Bronchial epithelial cell (primary cell): Measurements from ENCODE around the gene SH3GL3. TPM values are rescaled to one million over a fixed set of nuclear protein-coding genes. Genes with fewer than 3 reads are reported as not detected.

Source experiments
- DNase-seq: peaks from one replicate; pipeline ENCODE4 v3.0.0-alpha.2; 2010; ENCODE audit warnings: low read depth
- FAIRE-seq: peaks from 2 replicates; lab custom pipeline; 2011; peaks lifted over from hg19 to GRCh38; lab: Jason Lieb, UNC
- H3K27me3 ChIP-seq: 2 replicates; pipeline ENCODE4 v1.5.1; 2011; ENCODE audit warnings: low read length; ENCODE audit not compliant: control insufficient read depth, insufficient read depth
- H3K36me3 ChIP-seq: 2 replicates; pipeline ENCODE4 v1.5.1; 2011; ENCODE audit warnings: low read length; ENCODE audit not compliant: control insufficient read depth, insufficient read depth
- H3K4me3 ChIP-seq: 2 replicates; pipeline ENCODE4 v1.5.1; 2011; ENCODE audit warnings: mild to moderate bottlenecking, low read depth, low read length, control low read depth
- total RNA-seq: library from RNA; depleted of rRNA; stranded (reverse); fragments of >200 nt; gene quantifications from 2 replicates; pipeline ENCODE4 v1.2.1, GENCODE V29; 2014
- TF ChIP-seq, protein P1 (sequence below): IDR thresholded peaks from 2 replicates; pipeline ENCODE4 v1.5.1; 2011; ENCODE audit warnings: mild to moderate bottlenecking, moderate library complexity, low read length, control low read depth, inconsistent platforms; ENCODE audit not compliant: insufficient read depth, severe bottlenecking

Gene SH3GL3
- total RNA-seq, 1 donor from 2014 or later: 1.1 TPM

DNA sequence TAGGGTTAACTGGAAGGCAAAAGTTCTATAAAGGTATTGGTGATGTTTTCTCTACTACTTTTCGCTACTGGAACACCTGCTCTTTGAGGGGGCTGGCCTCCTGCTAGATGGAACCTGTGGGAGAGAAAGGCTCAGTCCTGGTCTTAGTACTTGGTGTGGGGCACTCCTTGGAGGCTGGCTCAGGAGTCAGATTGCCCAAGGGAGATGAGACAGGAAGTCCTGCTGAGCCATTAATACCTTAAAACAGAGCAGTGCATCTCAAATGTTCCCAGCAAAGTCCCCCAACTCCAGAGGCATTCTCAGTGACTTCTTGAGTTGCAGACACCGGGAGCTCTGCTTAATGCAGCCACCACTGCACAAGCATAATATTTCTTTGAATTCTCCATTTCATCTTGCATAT, 203.7 kb downstream of the SH3GL3 start:
- FAIRE-seq: no peak
- Histone ChIP-seq H3K27me3 (peaks cover 17% of the 10 kb centered on the region), H3K36me3 (no peaks in the 10 kb centered on the region), H3K4me3 (no peak overlapping the region)
- DNase-seq: no peak
- TF ChIP-seq, protein P1, sequence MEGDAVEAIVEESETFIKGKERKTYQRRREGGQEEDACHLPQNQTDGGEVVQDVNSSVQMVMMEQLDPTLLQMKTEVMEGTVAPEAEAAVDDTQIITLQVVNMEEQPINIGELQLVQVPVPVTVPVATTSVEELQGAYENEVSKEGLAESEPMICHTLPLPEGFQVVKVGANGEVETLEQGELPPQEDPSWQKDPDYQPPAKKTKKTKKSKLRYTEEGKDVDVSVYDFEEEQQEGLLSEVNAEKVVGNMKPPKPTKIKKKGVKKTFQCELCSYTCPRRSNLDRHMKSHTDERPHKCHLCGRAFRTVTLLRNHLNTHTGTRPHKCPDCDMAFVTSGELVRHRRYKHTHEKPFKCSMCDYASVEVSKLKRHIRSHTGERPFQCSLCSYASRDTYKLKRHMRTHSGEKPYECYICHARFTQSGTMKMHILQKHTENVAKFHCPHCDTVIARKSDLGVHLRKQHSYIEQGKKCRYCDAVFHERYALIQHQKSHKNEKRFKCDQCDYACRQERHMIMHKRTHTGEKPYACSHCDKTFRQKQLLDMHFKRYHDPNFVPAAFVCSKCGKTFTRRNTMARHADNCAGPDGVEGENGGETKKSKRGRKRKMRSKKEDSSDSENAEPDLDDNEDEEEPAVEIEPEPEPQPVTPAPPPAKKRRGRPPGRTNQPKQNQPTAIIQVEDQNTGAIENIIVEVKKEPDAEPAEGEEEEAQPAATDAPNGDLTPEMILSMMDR: no peak

DNA sequence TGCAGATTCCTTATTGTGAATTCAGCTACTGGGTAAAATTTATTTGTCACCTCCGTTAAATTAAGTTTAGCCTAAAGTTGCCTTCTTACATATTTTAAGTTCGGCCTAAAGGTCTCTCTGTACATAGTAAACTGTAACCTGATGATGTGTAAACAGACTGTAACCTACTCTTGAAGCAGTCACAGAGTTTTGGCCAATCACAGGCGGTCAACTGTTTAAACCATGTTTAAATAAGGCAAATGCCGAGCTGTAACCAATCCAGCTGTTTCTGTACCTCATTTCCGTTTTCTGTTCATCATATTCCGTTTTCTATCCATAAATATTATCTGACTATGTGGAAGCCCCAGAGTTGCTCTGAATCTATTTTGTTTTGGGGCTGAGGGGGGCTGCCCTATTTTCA, 204.4 kb downstream of the SH3GL3 start:
- Histone ChIP-seq H3K36me3 (no peaks in the 10 kb centered on the region), H3K27me3 (peaks cover 17% of the 10 kb centered on the region), H3K4me3 (no peak overlapping the region)
- DNase-seq (no peak), FAIRE-seq (no peak)
- TF ChIP-seq, protein P1: no peak

DNA sequence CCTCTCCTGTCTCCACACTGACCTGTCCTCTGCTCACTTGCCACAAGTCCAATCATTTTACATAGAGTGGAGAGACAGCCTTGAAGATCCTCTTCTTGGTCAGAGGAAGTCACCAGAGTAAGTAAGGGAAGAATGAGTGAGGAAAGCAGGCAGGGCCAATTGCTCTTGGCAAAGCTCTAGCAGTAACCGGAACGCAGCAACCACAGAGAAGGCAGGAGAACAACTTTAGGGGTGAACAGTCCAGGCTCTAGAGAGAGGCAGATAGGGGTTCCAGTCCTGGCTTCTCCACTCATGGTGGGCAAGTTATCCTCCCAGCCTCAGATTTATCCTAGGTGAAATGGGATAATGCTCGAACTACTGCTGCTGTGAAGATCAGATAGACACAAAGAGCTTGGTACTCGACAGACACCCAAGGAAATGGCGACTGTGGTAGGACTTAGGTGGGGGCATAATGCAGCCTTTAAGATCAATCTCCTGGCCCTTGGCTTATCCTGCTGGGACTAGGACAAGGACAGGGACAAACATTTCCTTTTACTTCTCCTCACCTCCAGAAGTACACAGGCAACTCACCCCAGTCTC, 205.6 kb downstream of the SH3GL3 start:
- TF ChIP-seq, protein P1: no peak
- no peak overlapping the region for H3K4me3 ChIP-seq
- DNase-seq (no peak), FAIRE-seq (peak; percentile 55)
- peaks cover 17% of the 10 kb centered on the region for H3K27me3 ChIP-seq
- no peaks in the 10 kb centered on the region for H3K36me3 ChIP-seq

DNA sequence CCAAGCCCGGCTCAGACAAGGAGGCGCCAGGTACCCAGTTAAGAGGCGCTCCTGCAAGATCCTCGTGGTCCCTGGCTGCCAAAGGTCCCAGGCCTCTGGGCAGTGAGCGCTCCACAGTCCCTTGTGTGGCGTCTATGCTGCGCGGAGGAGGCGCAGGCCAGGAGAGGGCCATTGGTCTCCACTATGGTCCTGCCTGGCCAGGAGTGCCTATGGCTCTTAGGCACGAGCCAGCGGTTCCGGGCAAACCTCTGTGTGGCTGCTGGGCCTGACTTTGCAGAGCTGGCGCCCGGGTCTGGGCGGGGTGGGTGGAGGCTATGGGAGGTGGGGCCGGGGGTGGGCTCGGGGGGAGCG, 206.1 kb downstream of the SH3GL3 start:
- H3K36me3 ChIP-seq: no peaks in the 10 kb centered on the region
- no peak overlapping the region for H3K4me3 ChIP-seq
- DNase-seq (no peak), FAIRE-seq (no peak)
- H3K27me3 ChIP-seq: peaks cover 19% of the 10 kb centered on the region
- TF ChIP-seq, protein P1: no peak

DNA sequence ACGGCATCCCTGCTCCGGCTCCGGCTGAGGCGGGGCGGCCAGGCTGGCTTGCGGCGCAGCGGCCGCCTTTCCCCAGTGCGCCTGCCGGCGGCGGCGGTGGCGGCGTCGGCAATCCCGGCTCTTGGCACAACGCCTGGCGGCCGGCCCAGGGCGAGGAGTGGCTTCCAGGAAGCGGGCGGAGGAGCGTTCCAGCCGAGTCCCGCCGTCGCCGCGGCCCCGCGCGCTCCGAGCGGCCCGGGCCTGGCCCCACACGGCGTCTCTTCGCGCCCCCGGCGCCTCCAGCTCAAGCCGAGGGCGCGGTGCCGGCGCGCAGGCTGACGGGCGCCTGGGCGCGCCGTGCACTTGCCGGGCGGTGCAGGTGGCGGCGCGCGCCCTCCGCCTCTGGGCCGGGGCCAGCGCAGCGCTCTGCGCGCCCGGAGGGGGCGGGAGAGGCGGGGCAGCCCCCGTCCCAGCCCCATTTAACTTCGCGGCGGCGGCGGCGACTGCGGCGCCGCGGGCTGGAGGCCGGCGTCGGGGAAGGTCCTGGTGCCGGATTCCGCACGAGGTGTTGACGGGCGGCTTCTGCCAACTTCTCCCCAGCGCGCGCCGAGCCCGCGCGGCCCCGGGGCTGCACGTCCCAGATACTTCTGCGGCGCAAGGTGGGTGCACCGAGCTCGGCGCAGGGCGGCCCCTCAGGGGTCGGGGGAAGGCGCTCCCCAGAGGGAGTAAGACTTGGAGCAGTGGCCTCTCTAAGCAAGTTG, 206.7 kb downstream of the SH3GL3 start, which contains the start of gene ADAMTSL3:
ADAMTSL3 (plus strand) TSS at position 485 of the 740 bp plus-strand sequence. CDS start 1,639 bp downstream, outside the sequence.
- H3K36me3 ChIP-seq: no peaks in the 10 kb centered on the region
- H3K27me3 ChIP-seq: peaks cover 19% of the 10 kb centered on the region
- TF ChIP-seq, protein P1: no peak
- peak within 1 kb of the TSS; percentile 20 for H3K4me3 ChIP-seq
- peak; percentile 33 for DNase-seq
- no peak for FAIRE-seq
